GM10248 (cell line): ENCODE results near the gene KIF26A.

Source experiments
- CTCF ChIA-PET: fragments of 300-600 bp; sonication (Branson Sonifier 250); formaldehyde crosslinking; extraction: SDS; loops from one replicate; lab custom pipeline; 2021; ENCODE audit warnings: antibody characterized with exemption; lab: Yijun Ruan, JAX
- POLR2A ChIA-PET: fragments of 350-650 bp; sonication (Branson Sonifier 250); formaldehyde crosslinking; extraction: SDS; loops from one replicate; lab custom pipeline; 2020; ENCODE audit warnings: antibody characterized with exemption; lab: Yijun Ruan, JAX
- DNase-seq: peaks from one replicate; pipeline ENCODE4 v3.0.0; 2012; ENCODE audit errors: extremely low spot score
- TF ChIP-seq, protein P1 (sequence below): IDR thresholded peaks from 2 replicates; pipeline ENCODE4 v1.5.1; 2012; ENCODE audit warnings: mild to moderate bottlenecking, low read depth; ENCODE audit errors: extremely low read depth, missing control alignments, control extremely low read depth

Gene KIF26A

DNA sequence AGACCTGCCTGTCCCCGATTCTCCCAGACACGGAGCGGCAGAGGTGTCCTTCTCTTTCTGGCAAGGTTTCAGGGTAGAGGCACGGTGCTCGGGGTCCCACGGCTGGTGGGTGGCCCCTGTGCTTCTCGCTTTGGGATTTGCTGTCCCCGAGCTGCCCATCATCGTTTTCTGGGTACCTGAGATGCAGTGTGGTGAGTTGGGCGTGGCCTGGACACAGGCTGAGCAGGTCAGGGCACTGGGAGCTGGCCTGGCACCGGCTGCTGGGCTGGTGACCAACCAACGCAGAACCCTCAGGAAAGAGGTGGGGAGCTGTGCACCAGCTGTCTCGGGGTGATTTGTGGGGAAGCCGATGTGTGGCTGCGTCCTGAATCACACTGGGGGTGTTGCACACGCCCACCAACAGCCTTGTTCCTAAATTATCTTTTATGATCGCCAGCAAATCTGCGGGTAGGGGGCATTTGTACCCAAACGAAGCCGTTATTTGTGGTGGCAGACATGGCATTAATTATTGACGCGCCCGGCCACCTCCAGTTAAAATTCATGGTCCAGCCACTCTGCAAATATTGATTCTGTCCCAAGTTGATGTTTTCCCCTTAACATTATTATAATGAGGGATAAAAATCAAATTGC is 61.0 kb downstream of the KIF26A start:
- no peak for DNase-seq
- CTCF ChIA-PET: no interaction called here
- POLR2A ChIA-PET: no interaction called here
- TF ChIP-seq, protein P1, sequence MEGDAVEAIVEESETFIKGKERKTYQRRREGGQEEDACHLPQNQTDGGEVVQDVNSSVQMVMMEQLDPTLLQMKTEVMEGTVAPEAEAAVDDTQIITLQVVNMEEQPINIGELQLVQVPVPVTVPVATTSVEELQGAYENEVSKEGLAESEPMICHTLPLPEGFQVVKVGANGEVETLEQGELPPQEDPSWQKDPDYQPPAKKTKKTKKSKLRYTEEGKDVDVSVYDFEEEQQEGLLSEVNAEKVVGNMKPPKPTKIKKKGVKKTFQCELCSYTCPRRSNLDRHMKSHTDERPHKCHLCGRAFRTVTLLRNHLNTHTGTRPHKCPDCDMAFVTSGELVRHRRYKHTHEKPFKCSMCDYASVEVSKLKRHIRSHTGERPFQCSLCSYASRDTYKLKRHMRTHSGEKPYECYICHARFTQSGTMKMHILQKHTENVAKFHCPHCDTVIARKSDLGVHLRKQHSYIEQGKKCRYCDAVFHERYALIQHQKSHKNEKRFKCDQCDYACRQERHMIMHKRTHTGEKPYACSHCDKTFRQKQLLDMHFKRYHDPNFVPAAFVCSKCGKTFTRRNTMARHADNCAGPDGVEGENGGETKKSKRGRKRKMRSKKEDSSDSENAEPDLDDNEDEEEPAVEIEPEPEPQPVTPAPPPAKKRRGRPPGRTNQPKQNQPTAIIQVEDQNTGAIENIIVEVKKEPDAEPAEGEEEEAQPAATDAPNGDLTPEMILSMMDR: no peak

DNA sequence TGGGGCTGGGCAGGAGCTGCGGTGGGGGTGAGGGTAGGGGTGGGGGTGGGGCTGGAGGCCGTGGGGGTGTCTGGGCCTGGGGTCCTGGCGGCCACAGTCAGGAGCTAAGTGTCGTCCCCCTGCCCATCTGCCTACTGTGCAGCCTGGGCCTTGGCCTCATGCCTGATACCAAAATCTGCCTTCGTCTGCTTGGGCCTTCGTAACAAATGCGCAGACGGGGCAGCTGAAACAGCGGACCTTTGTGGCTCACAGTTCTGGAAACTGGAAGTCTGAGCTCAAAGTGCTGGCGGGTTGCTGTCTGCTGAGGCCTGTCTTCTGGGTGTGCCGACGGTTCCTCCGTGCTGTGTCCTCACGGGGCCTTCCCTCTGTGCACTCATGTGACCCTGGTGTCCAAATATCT is 61.7 kb downstream of the KIF26A start:
- ChIA-PET POLR2A (no interaction called here), CTCF (no interaction called here)
- DNase-seq: no peak
- TF ChIP-seq, protein P1: no peak

DNA sequence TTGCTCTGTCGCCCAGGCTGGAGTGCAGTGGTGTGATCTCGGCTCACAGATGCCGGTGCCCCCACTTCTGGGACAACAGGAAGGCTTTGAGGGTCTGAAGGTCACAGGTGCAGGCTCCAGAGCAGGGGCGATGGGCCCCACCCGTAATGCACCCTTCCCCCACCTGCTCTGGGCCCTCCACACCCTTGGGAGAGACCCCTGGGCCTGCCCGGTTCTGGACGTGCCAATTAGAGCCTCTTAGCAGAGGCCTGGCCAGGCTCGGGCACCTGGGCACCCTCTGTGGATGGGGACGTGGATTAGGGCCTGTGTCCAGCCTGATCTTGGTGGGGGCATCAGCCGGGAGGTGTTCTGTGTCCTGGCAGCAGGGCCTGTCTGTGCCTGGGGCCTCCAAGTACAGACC is 62.2 kb downstream of the KIF26A start:
- ChIA-PET CTCF (no interaction called here), POLR2A (no interaction called here)
- DNase-seq: no peak
- TF ChIP-seq, protein P1: no peak

DNA sequence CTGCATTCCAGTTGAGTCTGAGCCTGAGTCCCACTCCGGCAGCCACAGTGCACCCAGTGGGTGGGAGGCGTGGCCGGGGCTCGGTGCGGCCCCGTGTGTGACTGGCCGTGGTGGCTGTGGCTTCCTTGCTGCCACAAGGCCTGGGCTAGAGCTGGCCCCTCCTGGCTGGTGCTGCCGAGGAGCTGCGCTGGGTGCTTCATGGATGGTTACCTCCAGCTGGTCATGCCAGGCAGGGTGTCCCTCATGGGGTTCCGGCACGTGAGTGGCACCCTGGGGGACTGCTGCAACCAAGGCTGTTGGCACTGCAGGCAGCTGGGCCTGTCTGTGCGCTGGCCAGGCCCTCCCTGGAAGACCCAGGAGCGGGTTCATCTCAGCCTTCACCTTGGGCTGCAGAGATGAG is 62.7 kb downstream of the KIF26A start:
- CTCF ChIA-PET: no interaction called here
- POLR2A ChIA-PET: no interaction called here
- TF ChIP-seq, protein P1: no peak
- DNase-seq: no peak

DNA sequence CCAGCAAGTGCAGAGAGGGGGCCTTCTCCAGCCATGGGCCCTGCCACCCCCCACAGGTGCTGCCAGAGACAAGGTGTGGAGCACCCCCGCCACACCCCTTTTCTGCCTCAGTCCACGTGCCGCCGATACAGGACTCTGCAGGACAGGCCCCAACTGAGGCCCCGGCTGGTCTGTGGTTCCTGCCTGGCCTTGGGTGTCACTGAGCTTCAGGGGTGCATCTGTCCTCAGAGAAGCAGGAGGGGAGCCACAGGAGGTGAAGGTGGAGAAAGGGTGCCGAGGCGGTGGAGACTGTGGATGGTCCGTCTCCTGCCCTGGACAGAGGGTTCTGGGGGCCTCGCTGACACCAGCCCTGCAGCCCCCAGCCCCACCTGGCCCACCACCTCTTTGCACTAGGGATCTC is 63.1 kb downstream of the KIF26A start:
- POLR2A ChIA-PET: no interaction called here
- CTCF ChIA-PET: no interaction called here

DNA sequence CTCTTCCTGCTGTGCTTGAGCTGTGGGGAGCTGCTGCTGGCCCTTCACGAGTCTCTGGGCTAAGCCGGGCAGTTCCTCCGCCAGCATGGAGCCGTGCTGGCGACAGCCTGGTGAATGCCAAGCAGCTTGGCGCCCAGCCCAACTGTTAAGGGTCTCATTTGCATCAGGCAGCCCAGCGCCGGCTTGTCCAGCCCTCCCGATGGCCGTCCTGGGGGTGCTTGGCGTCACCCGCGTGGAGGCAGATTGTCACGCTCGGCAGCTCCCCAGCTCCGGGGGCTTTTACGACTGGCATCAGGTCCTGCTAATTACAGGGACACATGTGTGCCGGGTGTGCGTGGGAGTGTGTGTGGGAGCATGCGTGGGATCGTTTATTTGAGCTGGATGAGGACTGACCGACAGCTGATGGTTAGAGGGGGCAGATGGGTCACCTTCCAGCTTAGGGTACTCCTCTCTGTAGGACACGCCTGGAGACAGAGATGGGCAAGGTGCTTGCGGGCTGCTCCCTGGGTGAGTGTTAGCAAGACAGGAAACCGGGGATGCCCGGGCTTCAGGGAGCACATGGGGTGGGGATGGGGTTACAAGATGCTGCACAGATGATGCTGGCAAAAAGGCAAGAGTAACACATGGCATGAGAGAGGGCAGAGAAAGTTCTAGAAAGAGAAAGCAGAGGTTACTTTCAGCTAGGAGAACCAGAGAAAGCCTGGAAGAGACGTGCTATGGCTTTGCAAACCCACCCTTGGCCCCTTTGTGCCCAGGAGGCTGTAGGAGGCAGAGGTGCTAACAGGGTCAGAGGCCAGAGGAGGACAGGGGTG is 64.1 kb downstream of the KIF26A start:
- POLR2A ChIA-PET: no interaction called here
- TF ChIP-seq, protein P1: no peak
- DNase-seq: no peak
- CTCF ChIA-PET: no interaction called here

More for the DNA sequence above, 63.1 kb downstream of the KIF26A start:
- TF ChIP-seq, protein P1: no peak
- DNase-seq: no peak

DNA sequence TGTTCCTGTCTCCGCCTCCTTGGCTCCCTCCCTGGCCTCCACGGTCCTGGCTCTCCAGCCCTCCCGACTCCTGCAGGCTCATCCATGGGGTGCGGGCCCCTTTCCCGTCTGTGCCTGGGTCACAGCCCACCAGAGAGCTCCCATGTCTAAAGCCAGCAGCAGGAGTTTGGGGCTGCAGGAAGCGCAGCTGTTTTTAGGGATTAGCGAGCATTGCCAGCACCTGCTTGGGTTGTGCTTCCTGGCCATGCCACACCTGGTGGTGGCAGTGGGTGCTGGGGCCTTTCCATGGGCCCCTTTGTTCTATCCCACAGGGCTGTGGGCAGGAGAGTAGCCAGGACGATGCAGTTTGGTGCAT is 64.7 kb downstream of the KIF26A start:
- TF ChIP-seq, protein P1: no peak
- ChIA-PET CTCF (no interaction called here), POLR2A (no interaction called here)
- DNase-seq: no peak
